Measurements from ENCODE around the gene SNTG2.

- TF ChIP-seq CTCF (IDR thresholded peaks at IDR 0.05): no peak
- TF ChIP-seq POLR2A (IDR thresholded peaks at IDR 0.05): peak in 1 of 2 donors; percentile 33
These were observed 463.5 kb downstream of the SNTG2 start for GRCh38 chr2:1414121-1414520.
